GM18511 (cell line): ENCODE measurements around the gene CCL3.
"Not testable (repeated sequence)": the region's sequence is repeated elsewhere in the genome, so short reads cannot be mapped to it uniquely, and the experiment has no call there.

Experiments used
- ATAC-seq: cut with Tn5 transposase; IDR thresholded peaks from one replicate; pipeline ENCODE4 v1.9.1; 2021; ENCODE audit warnings: mild to moderate bottlenecking, moderate library complexity; ENCODE audit not compliant: unreplicated experiment

CCL3 gene

DNA sequence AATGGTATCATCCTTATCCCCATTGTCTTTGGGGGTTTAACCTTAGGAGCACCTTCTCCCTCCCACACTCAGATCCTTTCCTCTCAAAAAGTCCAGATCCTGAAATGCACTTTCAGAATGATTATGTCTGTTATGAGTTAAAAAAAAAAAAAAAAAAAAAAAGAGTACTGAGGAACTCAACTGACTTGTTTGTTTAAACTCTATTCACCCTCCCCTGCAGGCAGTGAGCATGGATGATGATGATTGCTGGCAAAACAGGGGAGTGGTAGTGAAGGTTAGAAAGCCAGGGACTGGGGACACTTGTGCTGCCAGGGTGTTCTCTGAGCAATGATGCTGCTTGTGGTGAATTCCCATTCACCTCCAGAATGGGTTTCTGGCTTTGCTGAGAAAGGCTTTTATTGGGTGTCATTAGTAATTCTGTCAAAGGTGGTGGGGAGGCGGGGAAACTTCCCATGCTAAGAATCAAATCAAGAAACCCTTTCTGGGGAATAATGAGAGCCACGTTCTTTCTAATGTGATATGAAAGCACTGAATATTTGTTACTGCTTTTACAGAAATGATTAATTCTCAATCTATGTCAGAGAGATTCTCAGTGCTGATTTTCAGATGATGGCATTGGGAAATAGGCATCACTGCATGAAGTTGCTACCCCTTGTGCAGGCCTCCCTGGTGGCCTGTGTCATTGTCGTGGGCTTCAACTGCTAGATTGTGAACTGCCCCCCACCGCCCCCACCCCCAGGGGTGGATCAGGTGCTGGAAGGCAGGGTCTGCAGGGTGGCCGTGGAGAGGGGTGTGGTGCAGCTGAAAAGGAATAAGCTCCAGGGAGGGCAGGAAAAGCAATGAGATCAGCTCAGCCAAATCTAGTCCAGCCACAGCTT, 27.8 kb upstream of the CCL3 start:
- no peak for ATAC-seq

DNA sequence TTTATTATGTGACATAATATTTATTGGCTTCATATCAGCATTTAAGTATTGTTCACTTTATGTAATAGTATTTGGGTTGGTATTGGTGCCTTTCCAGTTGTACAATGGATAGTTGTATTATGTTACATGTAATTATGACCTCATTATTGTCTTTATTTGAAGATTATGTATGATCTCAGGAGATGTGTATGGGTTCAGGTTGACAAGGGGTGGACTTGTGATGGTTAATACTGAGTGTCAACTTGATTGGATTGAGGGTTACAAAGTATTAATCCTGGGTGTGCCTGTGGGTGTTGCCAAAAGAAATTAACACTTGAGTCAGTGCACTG, 25.7 kb upstream of the CCL3 start:
- ATAC-seq = not testable (repeated sequence)

DNA sequence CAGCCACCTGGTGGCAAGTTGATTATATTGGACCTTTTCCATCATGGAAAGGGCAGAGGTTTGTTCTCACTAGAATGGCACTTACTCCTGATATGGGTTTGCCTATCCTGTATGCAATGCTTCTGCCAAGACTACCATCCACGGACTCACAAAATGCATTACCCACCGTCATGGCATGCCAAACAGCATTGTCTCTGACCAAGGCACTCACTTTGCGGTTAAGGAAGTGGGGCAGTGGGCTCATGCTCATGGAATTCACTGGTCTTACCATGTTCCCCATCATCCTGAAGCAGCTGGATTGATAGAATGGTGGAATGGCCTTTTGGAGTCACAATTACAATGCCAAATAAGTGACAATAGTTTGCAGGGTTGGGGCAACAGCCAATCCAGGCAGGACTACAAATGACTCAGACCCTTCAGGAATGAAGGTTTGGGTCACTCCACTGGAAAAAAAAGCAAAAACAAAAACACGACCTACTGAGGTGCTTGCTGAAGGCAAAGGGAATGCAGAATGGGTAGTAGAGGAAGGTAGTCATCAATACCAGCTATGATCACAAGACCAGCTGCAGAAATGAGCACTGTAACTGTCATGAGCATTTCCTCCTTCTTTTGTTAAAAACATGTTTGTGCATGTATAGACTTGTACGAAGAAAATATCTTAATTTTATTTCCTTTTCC, 25.2 kb upstream of the CCL3 start:
- ATAC-seq = not testable (repeated sequence)

DNA sequence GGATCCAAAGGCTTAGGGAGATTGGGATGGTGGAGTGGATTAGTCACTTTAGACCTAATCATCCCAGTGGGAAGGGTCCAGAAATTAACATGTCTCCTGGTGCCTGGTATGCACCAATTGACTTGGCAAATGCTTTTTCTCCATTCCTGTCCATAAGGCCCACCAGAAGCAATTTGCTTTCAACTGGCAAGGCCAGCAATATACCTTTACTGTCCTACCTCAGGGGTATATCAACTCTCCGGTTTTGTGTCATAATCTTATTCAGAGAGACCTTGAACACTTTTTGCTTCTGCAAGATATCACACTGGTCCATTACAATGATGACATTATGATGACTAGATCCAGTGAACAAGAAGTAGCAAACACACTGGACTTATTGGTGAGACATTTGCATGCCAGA, 23.2 kb upstream of the CCL3 start:
- not testable (repeated sequence) for ATAC-seq

DNA sequence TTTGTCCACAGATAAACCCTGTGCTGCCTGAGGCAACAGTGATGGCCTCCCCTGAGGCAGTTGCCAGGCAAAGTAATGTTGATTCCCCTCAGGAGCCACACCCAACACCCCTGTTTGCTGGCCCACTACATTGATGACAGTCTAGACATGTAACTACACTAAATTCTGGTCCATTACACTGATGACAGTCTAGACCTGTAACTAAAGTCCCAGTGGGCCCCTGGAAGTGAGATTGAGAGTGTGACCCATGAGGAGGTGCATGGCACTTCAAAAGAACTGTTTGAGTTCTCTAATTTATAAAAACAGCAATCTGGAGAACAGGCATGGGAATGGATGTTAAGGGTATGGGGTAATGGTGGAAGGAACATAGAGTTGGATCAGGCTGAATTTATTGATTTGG, 22.6 kb upstream of the CCL3 start:
- no peak for ATAC-seq

DNA sequence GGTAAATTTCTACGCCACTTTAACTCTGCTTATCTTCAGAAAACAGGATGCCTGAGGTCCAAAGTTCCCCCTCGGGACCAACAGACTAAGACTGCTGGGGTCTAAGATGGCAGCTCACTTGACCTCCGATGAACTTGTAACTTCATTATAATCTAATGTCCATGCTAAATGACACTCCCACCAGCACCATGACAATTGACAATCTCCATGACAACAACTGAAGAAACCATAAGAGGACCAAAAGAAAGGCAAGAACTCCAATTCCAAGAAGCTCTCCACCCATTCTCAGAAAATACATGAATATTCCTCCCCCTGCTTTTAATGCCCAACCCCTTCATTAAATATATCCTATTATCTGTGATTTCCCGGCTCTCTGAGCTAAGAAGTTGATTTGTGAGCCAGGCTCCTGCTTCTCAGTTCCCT, 21.1 kb upstream of the CCL3 start:
- no peak for ATAC-seq

DNA sequence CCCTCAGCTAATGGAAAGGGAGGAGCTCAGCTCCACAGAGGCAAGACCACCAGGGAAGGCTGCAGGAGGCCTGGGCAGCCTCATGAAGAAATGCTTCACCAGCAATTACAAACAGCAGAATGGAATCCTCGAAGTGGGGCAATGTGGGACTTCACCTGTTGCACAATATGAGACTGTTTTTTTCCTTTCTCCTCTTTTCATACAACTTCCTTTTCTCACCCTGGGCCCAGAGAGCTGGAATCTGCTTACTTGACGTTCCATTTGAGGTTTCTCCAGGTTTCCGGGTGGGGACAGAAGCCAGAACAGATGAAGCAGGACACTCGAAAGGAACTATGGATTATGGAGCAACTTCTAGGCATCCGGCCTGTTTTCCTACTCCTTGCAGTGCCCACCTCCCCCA, 18.3 kb upstream of the CCL3 start:
- ATAC-seq = not testable (repeated sequence)

DNA sequence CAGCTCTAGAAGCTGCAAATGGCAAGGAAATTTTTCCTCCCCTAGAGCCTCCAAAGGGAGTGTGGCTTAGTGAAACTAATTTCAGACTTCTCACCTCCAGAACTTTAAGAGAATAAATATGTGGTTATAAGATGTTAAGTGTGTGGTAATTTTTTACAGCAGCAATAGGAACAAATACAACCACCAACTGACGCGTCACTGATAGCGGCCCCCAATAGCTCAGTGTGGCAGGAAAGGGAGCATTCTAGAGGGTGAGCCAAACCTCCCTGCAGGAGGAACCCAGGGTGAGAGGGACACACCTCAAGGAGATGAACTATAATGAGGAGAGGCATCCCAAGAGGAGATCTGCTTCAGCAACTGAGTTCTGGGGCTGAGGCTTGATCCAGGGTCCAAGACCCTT, 17.7 kb upstream of the CCL3 start:
- no peak for ATAC-seq

DNA sequence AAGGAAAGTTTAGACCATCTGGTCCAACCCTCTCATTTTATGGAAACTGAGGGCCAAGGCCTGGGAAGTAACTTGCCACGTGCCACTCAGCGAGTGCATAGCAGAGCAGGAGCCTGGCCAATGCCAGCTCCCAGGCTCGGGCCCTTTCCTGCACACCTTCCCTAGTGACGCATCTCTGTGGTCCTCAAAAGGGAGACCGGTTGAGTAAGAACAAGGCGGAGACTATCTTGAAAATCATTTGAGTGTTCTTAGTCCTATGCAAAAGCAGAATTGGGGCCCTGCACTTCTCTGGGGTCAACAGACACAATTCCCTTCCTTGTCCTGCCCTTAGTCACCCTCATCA, 16.5 kb upstream of the CCL3 start:
- ATAC-seq = no peak

DNA sequence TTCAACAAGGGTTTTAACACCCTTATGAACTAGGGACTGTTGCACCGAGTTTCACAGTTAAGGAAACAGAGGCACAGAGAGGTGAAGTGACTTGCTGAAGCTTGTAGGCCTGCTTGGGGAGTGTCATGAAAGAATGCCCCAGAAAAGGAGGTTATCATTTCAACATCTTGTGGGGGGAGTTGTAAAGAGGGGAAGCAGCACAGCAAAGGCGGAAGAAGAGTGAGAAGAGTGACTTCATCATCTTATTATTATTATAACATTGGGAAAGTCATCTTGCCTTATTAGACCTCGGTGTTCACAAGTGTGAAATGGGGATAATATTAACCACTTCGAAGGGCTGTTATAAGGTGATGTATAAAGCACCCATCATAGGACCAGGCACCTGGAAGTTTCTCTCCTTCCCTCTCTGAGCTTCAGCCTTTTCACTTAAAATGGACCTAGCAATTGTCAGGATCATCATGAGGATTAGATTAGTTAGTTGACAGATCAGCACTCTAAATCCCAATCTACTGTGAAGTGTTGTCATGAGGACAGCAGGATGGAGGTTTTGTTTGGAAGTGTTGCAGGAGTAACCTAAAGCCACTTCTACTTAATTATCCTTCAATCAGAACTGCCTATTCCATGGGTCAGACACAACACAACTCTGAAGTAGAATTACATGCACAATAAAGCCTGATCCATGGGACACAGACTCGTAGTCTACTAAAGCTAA, 16.0 kb upstream of the CCL3 start:
- ATAC-seq = no peak

DNA sequence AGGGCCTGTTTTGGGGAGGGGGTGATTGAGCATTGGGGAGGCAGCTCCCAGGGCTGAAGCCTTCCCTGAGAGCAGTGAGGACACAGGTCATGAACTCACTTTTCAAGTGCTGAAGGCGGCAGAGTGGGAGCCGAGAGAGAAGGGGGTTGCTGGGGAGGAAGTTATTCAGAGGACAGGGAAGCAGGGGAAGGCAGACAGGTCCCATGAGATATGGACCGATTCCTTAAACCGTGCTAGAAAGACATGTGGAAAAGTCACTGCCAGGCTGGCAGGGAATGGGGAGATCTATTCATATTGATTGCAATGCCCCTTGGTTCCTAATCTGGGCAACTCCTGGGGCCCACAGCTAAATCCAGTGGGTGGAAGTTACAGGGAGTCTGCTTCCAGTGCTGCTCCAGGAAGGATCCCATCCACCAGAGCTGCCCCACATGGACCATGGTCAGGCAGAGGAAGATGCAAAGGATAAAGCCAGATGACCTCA, 14.8 kb upstream of the CCL3 start:
- ATAC-seq = no peak

DNA sequence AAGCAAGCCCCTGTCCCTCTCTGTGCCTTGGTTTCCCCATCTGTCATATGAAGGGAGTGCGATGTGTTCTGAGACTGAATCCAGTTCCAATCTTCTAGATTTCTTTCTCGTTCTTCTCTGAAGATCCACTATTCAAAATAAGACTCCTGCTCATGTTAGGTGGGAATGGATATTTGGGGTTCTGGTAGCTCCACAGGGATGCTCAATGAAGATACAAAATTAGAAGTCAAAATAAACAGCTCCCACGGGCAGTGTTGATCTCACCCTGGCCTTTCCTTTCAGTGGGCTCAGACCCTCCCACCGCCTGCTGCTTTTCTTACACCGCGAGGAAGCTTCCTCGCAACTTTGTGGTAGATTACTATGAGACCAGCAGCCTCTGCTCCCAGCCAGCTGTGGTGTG, 14.3 kb upstream of the CCL3 start:
- ATAC-seq = not testable (repeated sequence)

DNA sequence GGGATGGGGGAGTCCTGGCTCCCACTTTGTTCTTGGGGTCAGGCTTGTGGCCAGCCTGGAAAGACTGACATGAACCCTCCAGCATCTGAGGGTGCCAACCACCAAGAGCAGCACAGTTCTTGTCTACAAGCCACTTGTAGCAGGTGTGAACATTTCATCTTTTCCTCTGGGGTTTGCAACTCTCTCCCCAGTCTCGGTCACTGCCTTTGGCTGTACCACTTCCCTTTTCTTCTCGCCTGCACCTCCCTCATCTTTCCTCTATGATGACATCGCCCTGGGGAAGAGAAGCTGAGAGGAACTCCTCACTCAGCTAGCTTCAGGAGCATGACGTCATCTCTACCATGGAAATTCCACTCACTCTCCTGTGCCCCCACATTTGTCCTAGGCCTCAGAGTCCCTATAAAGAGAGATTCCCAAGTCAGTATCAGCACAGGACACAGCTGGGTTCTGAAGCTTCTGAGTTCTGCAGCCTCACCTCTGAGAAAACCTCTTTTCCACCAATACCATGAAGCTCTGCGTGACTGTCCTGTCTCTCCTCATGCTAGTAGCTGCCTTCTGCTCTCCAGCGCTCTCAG, 13.5 kb upstream of the CCL3 start, which contains the start of gene CCL4:
Gene CCL4 (plus strand): TSS at position 427 of the 575 bp plus-strand sequence. CDS start 79 bp downstream, at position 506.
- peak; percentile 74 for ATAC-seq

DNA sequence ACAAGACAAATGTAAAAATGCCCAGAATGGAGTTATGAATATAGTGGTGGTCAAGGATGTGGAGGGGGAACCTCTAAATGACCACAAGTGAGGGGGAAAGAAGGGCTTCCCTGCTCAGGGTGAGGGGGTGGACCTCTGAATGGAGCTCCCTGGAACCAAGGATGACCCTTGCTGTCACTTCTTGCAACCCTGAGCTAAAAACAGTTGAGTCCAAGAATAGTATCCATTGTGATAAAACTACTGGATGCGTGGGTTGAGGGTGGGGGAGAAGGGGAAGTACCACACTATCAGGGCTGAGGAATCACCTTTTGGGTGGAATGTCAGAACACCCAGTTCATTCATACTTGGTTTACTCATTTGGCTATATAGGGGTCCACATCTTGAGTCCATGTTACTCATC, 9.1 kb upstream of the CCL3 start:
- not testable (repeated sequence) for ATAC-seq

DNA sequence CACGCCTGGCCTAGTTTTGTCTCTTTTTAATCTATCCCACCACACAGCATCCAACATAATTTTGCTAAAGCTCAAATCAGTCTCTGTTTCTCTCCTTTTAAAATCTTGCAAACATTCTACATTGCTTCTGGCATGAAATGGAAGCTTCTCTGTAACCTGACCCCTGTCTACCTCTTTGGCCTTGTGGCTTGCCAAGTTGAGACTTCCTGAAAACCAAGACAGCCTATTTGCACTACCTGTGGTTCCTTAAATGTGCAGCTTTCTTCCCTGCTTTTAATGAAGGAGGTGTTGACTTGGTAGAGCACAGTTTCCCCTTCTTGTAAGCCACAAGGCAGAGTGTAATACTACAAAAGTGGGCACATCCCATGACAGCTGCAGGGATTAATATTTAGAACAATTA, 6.0 kb upstream of the CCL3 start:
- no peak for ATAC-seq

DNA sequence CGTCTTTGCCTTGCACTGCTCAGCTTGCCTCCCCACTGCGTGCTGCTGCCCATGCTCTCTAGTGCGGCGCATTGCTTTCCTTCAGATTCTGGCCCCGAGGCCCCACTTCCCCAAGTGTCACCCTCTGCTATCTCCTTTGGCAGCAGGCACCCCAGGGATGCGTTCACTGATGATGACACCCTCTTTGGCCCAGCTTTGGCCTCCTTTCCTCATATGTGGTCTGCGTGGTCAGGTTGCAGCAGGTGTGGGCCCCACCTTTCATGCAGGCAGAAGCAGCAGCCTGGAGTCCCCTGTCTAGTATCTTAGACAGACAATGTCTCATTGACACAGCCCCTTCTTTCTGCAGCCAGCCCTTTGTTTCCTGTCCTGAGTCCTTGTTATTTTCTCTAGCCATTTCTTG, 4.8 kb upstream of the CCL3 start:
- no peak for ATAC-seq

DNA sequence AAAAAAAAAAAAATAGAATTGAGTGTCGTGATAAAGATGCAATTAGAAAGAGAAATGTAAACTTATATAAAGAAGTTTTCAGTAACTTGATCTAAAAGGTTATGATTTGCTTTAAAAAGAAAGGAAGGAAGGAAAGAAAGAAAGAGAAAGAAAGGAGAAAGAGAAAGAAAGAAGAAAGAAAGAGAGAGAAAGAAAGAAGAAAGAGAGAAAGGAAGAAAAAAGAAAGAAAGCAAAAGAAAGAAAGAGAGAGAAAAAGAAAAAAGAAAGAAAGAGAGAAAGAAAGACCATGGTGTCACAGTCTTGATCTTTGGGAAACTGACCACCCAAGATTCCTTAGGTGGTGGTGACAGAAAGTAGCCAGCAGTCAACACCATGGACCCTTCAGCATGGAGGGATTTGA, 4.3 kb upstream of the CCL3 start:
- ATAC-seq = no peak

DNA sequence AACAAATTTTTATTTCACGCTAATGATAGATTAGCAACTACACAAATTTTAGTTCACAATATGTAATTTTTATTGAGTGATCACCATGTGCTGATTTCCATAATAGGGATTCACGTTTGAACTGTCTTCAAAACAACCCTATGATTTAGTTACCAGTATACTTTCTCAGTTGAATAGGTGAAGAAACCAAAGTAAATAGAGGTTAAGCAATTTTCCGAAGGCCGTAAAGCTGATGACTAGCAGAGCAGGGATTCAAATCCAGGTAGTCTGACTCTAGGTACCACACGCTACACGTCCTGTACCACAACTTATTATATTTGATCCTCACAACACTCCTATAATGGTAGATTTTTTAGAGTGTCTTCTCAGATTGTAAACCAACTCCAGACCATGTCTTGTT, 2.8 kb upstream of the CCL3 start:
- ATAC-seq = not testable (repeated sequence)

DNA sequence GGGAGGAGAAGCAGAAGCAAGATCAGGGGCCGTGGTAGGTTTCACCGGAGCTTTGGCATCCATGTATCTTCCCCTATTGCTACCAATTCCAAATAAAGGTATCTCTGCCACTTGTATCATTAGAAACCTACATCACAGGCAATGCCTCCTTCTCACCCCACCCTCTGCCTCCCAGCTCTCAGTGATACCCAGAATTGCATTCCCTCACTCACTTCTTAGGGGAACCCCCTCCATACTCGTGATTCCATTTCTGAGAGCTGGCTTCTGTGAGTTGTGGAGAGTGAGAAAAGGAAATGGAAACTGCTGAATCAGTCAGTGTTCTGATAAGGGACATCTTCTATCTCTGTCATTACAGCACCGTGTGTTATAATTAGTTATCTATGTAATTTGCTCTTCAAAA, 2.3 kb upstream of the CCL3 start:
- ATAC-seq = no peak

DNA sequence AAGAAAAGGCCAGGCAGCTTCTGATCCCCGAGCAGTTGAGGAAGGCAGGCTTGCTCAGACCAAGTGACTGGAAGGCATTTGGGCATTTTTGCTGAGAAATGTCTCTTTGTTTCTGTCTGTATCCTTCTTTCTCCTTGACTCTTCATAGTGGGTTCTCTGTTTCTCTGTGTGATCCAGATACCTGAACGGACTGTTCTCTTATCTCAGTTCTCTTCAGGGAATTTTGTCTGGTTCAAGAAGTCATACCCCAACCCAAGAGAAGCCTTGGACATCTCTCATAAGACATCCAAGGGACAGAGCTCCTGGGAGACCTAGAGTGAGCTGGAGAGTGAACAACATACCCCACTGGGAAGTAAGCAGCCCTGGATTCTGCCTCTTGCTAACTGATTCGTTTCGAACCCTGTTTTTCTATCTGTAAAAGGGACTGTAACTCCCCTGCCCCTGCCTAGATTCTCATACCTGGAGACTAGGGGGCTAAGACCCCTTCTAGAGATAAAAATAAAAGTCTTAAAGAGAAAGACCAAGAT, 541 bp downstream of the CCL3 start:
- ATAC-seq = no peak

DNA sequence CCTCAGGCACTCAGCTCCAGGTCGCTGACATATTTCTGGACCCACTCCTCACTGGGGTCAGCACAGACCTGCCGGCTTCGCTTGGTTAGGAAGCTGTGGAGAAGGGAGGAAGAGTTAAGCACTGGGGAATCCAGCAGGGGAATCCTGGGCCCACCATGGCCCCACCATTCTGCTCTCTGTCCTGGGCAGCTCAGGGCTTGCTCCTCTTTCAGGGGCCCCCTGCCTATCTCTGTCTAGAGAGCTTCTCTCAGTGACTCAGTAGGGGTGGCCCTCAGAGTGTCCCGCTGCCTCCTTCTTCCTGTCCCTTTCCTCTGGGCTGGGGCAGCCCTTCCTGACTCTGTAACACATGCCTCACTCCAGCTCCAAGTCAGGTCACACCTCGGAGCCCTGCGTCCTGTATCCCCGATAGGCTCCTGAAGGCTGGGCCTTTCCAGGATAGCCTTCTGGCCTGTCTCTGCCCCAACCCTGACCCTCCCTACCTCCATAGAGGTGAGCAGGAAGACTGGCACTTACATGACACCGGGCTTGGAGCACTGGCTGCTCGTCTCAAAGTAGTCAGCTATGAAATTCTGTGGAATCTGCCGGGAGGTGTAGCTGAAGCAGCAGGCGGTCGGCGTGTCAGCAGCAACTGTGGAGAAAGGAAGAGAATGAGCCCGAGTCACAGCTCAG, 1.1 kb downstream of the CCL3 start:
- no peak for ATAC-seq
